ENCODE measurements around the gene DAP3. TPM values are rescaled to one million over a fixed set of nuclear protein-coding genes. Genes with fewer than 3 reads are reported as not detected.
"Not testable (repeated sequence)": the region's sequence is repeated elsewhere in the genome, so short reads cannot be mapped to it uniquely, and the experiment has no call there.

Gene DAP3
- total RNA-seq, 1 experiment from 2014 or later, result 165 TPM

DNA sequence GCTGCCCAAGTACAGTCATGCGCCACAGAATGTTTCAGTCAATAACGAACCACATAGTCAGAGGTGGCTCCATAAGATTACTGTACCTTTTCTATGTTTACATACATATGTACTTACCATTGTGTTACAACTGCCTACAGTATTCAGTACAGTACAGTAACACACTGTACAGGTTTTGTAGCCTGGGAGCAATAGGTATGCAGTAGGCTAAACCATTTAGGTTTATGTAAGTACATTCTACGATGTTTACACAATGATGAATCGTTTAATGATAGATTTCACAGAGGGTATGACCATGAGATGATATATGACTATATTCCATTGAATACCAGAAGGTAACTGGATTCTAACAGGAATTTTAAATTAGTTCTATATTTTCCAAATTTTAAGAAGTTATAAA lies 10.9 kb upstream of the DAP3 start:
- no peaks in the 10 kb centered on the region for H3K4me1 Mint-ChIP-seq (ENCODE audit: low read depth, unreplicated experiment)
- Histone ChIP-seq H3K27me3 (replicated peaks; ENCODE audit: control insufficient read depth, insufficient read depth, low read length) (no peaks in the 10 kb centered on the region), H3K4me1 (no peaks in the 10 kb centered on the region), H3K4me3 (ENCODE audit: low read depth, low read length) (no peak overlapping the region), H3K36me3 (ENCODE audit: control insufficient read depth, insufficient read depth, low read length) (no peaks in the 10 kb centered on the region; the same call in 1 of the 2 replicates), H3K9me3 (no peaks in the 10 kb centered on the region)
- H3K9me3 Mint-ChIP-seq (ENCODE audit: unreplicated experiment), result no peaks in the 10 kb centered on the region
- ChIA-PET POLR2A (no interaction called here), CTCF (no interaction called here)
- H3K27me3 Mint-ChIP-seq (ENCODE audit: insufficient read depth, unreplicated experiment), result no peaks in the 10 kb centered on the region
- BruUV-seq (replicated peaks), result no TSS peak
- TF ChIP-seq, protein P1, sequence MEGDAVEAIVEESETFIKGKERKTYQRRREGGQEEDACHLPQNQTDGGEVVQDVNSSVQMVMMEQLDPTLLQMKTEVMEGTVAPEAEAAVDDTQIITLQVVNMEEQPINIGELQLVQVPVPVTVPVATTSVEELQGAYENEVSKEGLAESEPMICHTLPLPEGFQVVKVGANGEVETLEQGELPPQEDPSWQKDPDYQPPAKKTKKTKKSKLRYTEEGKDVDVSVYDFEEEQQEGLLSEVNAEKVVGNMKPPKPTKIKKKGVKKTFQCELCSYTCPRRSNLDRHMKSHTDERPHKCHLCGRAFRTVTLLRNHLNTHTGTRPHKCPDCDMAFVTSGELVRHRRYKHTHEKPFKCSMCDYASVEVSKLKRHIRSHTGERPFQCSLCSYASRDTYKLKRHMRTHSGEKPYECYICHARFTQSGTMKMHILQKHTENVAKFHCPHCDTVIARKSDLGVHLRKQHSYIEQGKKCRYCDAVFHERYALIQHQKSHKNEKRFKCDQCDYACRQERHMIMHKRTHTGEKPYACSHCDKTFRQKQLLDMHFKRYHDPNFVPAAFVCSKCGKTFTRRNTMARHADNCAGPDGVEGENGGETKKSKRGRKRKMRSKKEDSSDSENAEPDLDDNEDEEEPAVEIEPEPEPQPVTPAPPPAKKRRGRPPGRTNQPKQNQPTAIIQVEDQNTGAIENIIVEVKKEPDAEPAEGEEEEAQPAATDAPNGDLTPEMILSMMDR (IDR thresholded peaks at IDR 0.05; ENCODE audit: insufficient read depth in 1 of 2, low read depth in 1 of 2, low read length in 1 of 2, severe bottlenecking in 1 of 2, unreplicated experiment in 1 of 2), result no peak
- H3K27ac Mint-ChIP-seq (ENCODE audit: unreplicated experiment), result no peak overlapping the region
- peaks cover 67% of the 10 kb centered on the region for H3K36me3 Mint-ChIP-seq (ENCODE audit: insufficient read depth, unreplicated experiment)
- intact Hi-C loops (cut with micrococcal nuclease; ENCODE audit: unreplicated experiment), result no loop called here
- no peak for DNase-seq
- no peak overlapping the region for H3K4me3 Mint-ChIP-seq (ENCODE audit: unreplicated experiment)

DNA sequence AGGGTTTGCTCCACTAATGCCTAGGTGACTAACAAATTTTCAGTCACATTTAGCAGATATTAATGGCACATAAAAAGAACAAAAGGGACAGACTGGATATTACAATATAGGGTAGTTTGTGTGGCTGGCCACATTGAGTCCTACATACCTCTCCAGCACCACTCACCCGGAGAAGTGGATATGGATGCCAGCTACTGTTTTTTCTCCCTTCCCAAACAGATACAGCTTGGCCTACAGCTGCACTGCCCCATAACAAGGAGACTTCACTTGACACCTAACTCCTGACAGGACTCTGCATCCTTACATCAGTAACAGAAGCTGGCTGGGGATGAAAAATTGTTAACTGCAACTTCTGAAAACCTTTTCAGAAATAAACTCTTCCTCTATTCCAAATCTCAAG lies 9.9 kb upstream of the DAP3 start:
- BruUV-seq (replicated peaks); H3K4me3 Mint-ChIP-seq (ENCODE audit: unreplicated experiment); H3K9me3 Mint-ChIP-seq (ENCODE audit: unreplicated experiment); DNase-seq; H3K27me3 Mint-ChIP-seq (ENCODE audit: insufficient read depth, unreplicated experiment); H3K4me3 ChIP-seq (ENCODE audit: low read depth, low read length); H3K9me3 ChIP-seq; H3K27me3 ChIP-seq (replicated peaks; ENCODE audit: control insufficient read depth, insufficient read depth, low read length); H3K4me1 ChIP-seq; CTCF ChIA-PET; H3K4me1 Mint-ChIP-seq (ENCODE audit: low read depth, unreplicated experiment); H3K27ac Mint-ChIP-seq (ENCODE audit: unreplicated experiment); intact Hi-C loops (cut with micrococcal nuclease; ENCODE audit: unreplicated experiment); H3K36me3 ChIP-seq (ENCODE audit: control insufficient read depth, insufficient read depth, low read length); POLR2A ChIA-PET: not testable (repeated sequence)
- H3K36me3 Mint-ChIP-seq (ENCODE audit: insufficient read depth, unreplicated experiment), result peaks cover 64% of the 10 kb centered on the region

DNA sequence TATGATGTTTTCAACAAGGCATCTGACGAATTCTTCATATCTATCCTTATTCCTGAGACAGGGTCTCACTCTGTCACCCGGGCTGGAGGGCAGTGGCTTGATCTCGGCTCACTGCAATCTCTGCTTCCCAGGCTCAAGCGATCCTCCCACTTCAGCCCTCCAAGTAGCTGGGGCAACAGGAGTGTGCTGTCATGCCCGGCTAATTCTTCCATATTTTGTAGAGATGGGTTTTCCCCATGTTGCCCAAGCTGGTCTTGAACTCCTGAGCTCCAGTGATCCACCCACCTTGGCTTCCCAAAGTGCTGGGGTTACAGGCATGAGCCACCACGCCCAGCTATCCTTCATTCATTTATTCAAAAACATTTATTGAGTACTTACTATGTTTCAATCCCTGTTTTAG lies 8.4 kb upstream of the DAP3 start:
- POLR2A ChIA-PET, result no interaction called here

More for the DNA sequence above, 8.4 kb upstream of the DAP3 start:
- DNase-seq, result no peak
- Histone ChIP-seq H3K4me3 (ENCODE audit: low read depth, low read length) (no peak overlapping the region), H3K36me3 (ENCODE audit: control insufficient read depth, insufficient read depth, low read length) (no peaks in the 10 kb centered on the region; the same call in 1 of the 2 replicates), H3K4me1 (no peaks in the 10 kb centered on the region), H3K27me3 (replicated peaks; ENCODE audit: control insufficient read depth, insufficient read depth, low read length) (no peaks in the 10 kb centered on the region), H3K9me3 (no peaks in the 10 kb centered on the region)
- Mint-ChIP-seq H3K36me3 (ENCODE audit: insufficient read depth, unreplicated experiment) (peaks cover 55% of the 10 kb centered on the region), H3K27ac (ENCODE audit: unreplicated experiment) (no peak overlapping the region), H3K4me1 (ENCODE audit: low read depth, unreplicated experiment) (no peaks in the 10 kb centered on the region), H3K27me3 (ENCODE audit: insufficient read depth, unreplicated experiment) (no peaks in the 10 kb centered on the region), H3K4me3 (ENCODE audit: unreplicated experiment) (no peak overlapping the region), H3K9me3 (ENCODE audit: unreplicated experiment) (no peaks in the 10 kb centered on the region)
- intact Hi-C loops (cut with micrococcal nuclease; ENCODE audit: unreplicated experiment), result no loop called here
- CTCF ChIA-PET, result no interaction called here
- TF ChIP-seq, protein P1 (IDR thresholded peaks at IDR 0.05; ENCODE audit: insufficient read depth in 1 of 2, low read depth in 1 of 2, low read length in 1 of 2, severe bottlenecking in 1 of 2, unreplicated experiment in 1 of 2), result no peak
- BruUV-seq (replicated peaks), result no TSS peak
